ENCODE results near the gene MYLIP. TPM values are rescaled to one million over a fixed set of nuclear protein-coding genes. Genes with fewer than 3 reads are reported as not detected.

Gene MYLIP
- total and polyA plus RNA-seq, 2 experiments from 2014 or later: 26.7 to 33.8 TPM

Small RNA genes within 50 kb of the gene (microRNA-seq; reads per million reads assigned to microRNA genes)
- gene MIR4639: not detected

Small RNA genes within 50 kb of the gene (small RNA-seq; reads per million reads assigned to genes)
- not detected for gene MIR4639 (ENCODE audit: low replicate concordance)

Other genes with a start within 250 kb of the MYLIP start
- gene GMPR, start 109.5 kb downstream of the MYLIP start, total RNA-seq (2014; rRNA removed; shearing (Covaris generic)): 0.35 and 1.3 TPM in 2 replicates
- gene GMPR, start 109.5 kb downstream of the MYLIP start, polyA plus RNA-seq (2016; fragmentation: Nextera tagmentation; extraction: Ambion mirVana): 0.23 and 0.64 TPM in 2 replicates